HG03196 (cell line): ENCODE results near the gene AFAP1.

ENCODE experiments used
- ATAC-seq: cut with Tn5 transposase; IDR thresholded peaks from one replicate; pipeline ENCODE4 v1.9.1; 2021; ENCODE audit not compliant: unreplicated experiment

The AFAP1 gene

GRCh38 chr4:7740866-7741525 lies 198.7 kb downstream of the AFAP1 start:
- no peak for ATAC-seq

GRCh38 chr4:7739918-7740865 lies 199.5 kb downstream of the AFAP1 start:
- ATAC-seq = no peak

- ATAC-seq = no peak
Observed at GRCh38 chr4:7739077-7739917, 200.4 kb downstream of the AFAP1 start.

GRCh38 chr4:7738458-7739076 lies 201.1 kb downstream of the AFAP1 start:
- ATAC-seq = no peak

DNA sequence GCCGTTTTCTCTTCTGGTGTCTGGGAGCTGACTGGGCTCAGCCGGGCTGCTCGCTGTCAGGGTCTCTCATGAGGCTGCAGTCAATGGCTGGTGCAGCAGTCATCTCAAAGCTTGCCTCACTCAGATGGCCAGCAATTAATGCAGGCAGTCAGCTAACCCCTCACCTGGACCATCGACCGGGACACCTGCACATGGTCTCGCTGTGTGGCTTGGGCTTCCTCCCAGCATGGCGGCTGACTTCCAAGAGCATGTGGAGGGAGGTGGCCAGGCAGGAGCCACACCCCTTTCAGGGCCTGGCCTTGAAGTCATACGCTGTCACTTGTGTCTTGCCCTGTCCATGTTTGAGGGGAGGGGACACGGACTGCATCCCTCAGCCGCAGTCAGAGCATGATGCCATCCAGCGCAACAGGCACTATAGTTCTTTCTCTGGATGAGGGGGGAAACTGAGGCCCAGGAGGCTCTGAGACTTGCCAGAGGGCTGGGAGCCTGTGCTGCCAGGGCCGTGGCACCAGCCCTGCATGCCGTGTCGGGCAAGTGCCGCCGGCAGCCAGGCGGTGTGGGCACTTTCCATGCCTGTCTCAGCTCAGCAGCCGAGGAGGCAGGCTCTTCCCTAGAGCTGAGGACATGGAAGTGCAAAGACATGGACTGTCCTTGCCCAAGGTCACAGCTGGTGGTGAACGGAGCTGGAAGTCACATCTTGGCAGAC lies 201.8 kb downstream of the AFAP1 start:
- ATAC-seq = no peak

DNA sequence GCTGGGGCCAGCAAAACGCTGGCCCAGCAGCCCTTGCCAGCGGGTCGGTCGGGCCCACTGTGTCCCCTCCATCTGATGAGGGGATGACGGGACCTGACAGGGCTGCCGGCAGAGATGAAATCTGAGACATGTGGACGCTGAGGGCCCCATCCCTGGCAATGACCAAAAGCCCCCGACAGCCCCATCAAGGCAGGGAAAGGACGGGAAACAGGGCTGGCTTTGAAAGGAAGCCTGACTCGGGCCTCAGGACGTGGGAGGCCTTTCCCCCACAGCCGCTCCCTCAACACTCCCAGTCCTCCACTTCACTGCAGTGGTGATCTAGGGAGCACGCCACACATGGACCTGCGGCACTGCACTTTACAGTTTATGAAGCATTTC lies 202.4 kb downstream of the AFAP1 start:
- ATAC-seq = no peak

- no peak for ATAC-seq
Observed at GRCh38 chr4:7736436-7737267, 203.0 kb downstream of the AFAP1 start.

- ATAC-seq = no peak
Observed at GRCh38 chr4:7735961-7736360, 203.7 kb downstream of the AFAP1 start.

DNA sequence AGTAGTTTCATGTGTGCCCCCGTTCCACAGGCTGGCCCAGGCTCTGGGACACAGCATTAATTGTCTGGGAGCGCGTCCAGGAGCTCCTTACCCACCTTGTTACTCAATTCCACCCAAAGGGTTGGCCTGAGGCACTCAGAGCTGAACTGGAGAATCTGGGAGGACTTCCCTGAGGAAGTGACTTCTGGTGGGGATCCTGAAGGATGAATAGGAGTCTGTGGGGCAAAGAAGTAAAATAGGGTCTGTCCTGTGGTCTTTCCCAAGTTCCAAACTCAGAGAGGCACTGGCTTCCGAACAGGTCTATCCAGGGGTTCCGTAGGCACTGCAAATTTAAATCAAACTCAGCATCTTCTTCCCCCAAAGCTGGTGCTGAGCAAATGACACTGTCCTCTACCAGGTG lies 204.3 kb downstream of the AFAP1 start:
- no peak for ATAC-seq

DNA sequence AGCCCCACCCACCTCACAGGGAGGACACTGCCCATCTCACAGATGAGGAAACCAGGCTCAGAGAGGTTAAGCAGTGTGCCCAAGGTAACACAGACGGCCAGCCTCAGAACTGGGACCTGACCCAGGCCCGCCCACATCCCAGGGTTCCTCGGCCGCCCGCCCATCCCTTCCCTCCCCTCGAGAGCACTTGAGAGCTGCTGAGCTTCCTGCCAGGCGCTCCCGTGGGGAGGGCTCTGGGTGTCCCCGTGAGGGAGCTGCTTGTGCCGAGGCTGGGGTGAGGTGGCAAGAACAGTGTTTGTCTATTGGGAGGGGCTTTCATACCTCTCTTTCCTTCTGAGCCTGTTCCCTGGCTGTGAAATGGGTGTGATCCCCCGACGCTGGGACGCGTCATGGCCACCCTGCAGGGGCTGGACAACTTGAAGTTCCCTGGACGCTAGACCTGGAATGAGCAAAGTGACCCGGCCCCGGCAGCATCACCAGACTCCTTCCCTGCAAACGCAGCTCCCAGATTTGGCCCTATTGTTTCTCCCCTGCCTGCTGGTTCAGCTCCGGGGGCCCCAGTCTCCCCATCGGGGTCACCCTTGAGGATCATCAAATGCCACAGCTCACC lies 204.9 kb downstream of the AFAP1 start:
- no peak for ATAC-seq

- ATAC-seq = no peak
Observed at GRCh38 chr4:7733801-7734650, 205.6 kb downstream of the AFAP1 start.

- ATAC-seq = no peak
Observed at GRCh38 chr4:7733201-7733600, 206.5 kb downstream of the AFAP1 start.

DNA sequence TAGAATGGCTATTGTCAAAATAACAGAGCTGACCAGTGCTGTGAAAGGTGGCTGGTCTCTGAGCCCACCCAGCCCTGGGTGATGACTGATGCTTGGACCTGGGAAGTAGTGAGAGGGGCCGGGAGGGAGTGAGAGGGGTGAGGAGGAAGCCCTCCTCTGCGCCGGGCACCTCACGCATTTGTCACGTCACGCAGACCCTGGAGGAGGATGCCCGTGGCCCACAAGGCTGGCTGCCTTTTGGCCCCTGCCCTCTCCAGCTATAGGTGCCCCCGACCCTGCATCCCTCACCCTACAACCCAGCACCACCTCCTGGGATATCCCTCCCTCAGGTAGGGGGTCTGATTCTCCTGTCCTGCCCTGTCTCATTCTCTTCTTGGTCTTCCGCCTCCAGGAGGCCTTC lies 207.4 kb downstream of the AFAP1 start:
- no peak for ATAC-seq

DNA sequence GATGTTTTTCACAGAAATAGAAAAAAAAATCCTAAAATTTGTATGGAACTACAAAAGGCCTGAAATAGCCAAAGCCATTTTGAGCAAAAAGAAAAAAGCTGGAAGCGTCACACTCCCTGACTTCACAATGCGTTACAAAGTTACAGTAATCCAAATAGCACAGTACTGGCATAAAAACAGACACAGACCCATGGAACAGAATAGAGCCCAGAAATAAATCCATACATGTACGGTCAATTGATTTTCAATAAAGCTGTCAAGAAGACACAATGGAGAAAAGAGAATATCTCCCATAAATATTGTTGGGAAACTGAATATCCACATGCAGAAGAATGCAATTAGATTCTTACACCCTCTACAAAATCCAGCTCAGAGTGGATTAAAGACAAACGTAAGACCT lies 208.2 kb downstream of the AFAP1 start:
- no peak for ATAC-seq

DNA sequence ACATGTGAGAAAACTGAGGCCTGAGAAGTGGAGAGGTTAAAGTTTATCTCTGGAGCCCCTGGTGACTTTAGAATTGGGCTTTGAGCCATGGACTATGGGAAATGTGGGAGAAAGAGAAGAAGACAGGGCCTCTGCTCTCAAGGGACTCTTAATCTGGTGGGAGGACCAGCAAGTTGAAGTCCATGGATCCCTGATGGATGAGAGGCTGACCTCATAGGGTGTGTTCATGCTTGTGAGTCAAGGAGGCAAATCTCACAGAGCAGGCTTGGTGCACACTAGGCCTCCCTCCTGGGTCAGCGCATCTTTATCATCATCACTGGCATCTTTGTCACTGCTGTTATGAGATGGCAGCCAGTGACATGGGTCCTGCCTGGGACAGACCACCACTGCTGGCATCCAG lies 211.9 kb downstream of the AFAP1 start:
- ATAC-seq = no peak

DNA sequence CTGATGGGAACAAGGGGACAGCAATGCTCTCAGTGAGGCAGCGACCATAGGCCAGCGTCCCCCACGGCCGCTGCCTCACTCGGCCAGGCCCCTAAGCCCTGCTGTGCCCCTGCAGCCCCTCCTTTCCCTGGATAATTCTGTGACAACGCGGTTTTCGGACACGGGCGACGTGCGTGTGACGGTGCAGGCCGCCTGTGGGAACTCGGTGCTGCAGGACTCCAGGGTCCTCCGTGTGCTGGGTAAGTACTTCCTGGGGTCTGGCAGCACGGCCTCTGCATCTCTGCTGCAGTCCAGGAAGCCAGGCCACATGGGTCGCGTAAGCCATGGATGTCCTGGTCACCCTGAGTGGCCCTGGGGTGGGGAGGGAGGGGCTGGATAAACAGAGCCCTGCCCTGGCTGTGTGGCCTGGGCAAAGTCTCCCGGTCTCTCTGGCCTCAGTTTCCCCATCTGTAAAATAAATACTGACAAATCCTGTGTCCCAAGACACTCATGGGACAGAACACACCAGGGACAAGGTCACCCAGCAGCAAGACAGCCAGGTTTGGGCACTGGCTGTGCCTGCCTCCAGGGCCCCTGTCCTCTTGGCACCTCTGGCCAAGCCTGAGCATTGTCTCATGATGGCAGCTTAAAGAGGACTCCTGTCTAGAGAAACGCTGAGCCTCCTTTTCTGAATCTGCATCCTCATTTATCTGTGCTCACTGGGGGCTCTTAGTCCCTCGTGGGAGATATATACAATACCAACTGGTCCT lies 212.8 kb downstream of the AFAP1 start:
- no peak for ATAC-seq

GRCh38 chr4:7725951-7726350 lies 213.7 kb downstream of the AFAP1 start:
- no peak for ATAC-seq

GRCh38 chr4:7723625-7724024 lies 216.0 kb downstream of the AFAP1 start:
- ATAC-seq = no peak
